HepG2 (cell line): ENCODE results near the gene LEMD1. TPM values are rescaled to one million over a fixed set of nuclear protein-coding genes. Genes with fewer than 3 reads are reported as not detected.

Source experiments
- ATAC-seq: fragments of 200-7000 bp; cut with Tn5 transposase; 3 replicates; pipeline ENCODE4 v1.9.1; 2020; ENCODE audit warnings: mild to moderate bottlenecking, moderate library complexity
- BruUV-seq: library from RNA; stranded (reverse); fragments of 400-500 nt; replicated peaks from 2 replicates; lab custom pipeline; 2021; lab: Mats Ljungman, UMichigan
- CTCF ChIA-PET: fragments of 300-600 bp; formaldehyde crosslinking; extraction: SDS; loops from one replicate; lab custom pipeline; 2021; ENCODE audit warnings: low total read pairs, inconsistent platforms, low intra/inter-chr PET ratio; lab: Yijun Ruan, JAX
- POLR2A ChIA-PET: fragments of 350-600 bp; sonication (Branson Sonifier 250); formaldehyde crosslinking; loops from one replicate; lab custom pipeline; 2020; ENCODE audit warnings: antibody characterized with exemption, inconsistent platforms; lab: Yijun Ruan, JAX
- DNase-seq: peaks from one replicate; pipeline ENCODE4 v3.0.0-alpha.2; 2015; ENCODE audit warnings: low spot score
- FAIRE-seq: peaks from 3 replicates; lab custom pipeline; 2011; peaks lifted over from hg19 to GRCh38; lab: Jason Lieb, UNC
- H2AFZ ChIP-seq: one replicate; pipeline ENCODE4 v1.6.1; 2011; ENCODE audit warnings: low read length, inconsistent platforms
- H3K27ac ChIP-seq: fragments of 300-600 bp; 3 replicates; pipeline ENCODE4 v1.8.0; 2011; ENCODE audit warnings: mixed run types, mild to moderate bottlenecking, mixed read lengths, low read length, inconsistent platforms; ENCODE audit not compliant: insufficient read depth; ENCODE audit errors: extremely low read length
- H3K27me3 ChIP-seq, 2 experiments: fragments of 200-600 bp in 1 of 2; 2 replicates in 1 of 2; 3 replicates in 1 of 2; pipeline versions ENCODE4 v1.6.0 to v1.8.0; 2011; ENCODE audit warnings: low read length in 2 of 2, mild to moderate bottlenecking in 2 of 2, moderate library complexity in 2 of 2, inconsistent platforms in 1 of 2; ENCODE audit not compliant: insufficient read depth in 2 of 2, control insufficient read depth in 1 of 2
- H3K36me3 ChIP-seq, 2 experiments: fragments of 200-600 bp in 1 of 2; replicated peaks in 1 of 2; 2 replicates in 1 of 2; 3 replicates in 1 of 2; pipeline versions ENCODE4 v1.5.1 to v1.8.0; 2011; ENCODE audit warnings: low read length in 2 of 2, inconsistent platforms in 1 of 2; ENCODE audit not compliant: insufficient read depth in 2 of 2, control insufficient read depth in 1 of 2
- H3K4me1 ChIP-seq: 2 replicates; pipeline ENCODE4 v1.5.1; 2012; ENCODE audit warnings: low read length, inconsistent platforms; ENCODE audit not compliant: insufficient read depth
- H3K4me2 ChIP-seq: 2 replicates; pipeline ENCODE4 v1.6.0; 2011; ENCODE audit warnings: low read depth, low read length, inconsistent platforms
- H3K4me3 ChIP-seq, 3 experiments: fragments of 200-600 bp in 1 of 3; sonication (generic), shearing (Covaris generic) in 1 of 3; replicated peaks in 1 of 3; 2 replicates each; pipeline ENCODE4 v1.5.1; 2011 to 2016; ENCODE audit warnings: low read length in 3 of 3, inconsistent platforms in 2 of 3, low read depth in 2 of 3, mild to moderate bottlenecking in 2 of 3, control low read depth in 1 of 3, mixed read lengths in 1 of 3; ENCODE audit not compliant: insufficient read depth in 1 of 3
- H3K79me2 ChIP-seq: one replicate; pipeline ENCODE4 v1.6.1; 2011; ENCODE audit warnings: low read length, inconsistent platforms; ENCODE audit not compliant: insufficient read depth
- H3K9ac ChIP-seq: 2 replicates; pipeline ENCODE4 v1.6.0; 2011; ENCODE audit warnings: mild to moderate bottlenecking, low read depth, low read length, inconsistent platforms; ENCODE audit not compliant: insufficient read depth
- H3K9me3 ChIP-seq: 2 replicates; pipeline ENCODE4 v1.5.1; 2012; ENCODE audit warnings: mild to moderate bottlenecking, low read length
- H4K20me1 ChIP-seq: 2 replicates; pipeline ENCODE4 v1.6.0; 2011; ENCODE audit warnings: inconsistent platforms, mild to moderate bottlenecking, low read length, moderate library complexity; ENCODE audit not compliant: insufficient read depth
- ARNTL ChIP-seq: sonication (generic); formaldehyde crosslinking; IDR thresholded peaks from 2 replicates; pipeline ENCODE4 v1.4.0; 2020; ENCODE audit warnings: mild to moderate bottlenecking, missing genetic modification reagents
- CHD4 ChIP-seq: fragments of 200-600 bp; sonication (generic); IDR thresholded peaks from 2 replicates; pipeline ENCODE4 v1.7.0; 2017; ENCODE audit warnings: mild to moderate bottlenecking, low read length, borderline replicate concordance
- CREB3 ChIP-seq: sonication (generic); formaldehyde crosslinking; IDR thresholded peaks from 2 replicates; pipeline ENCODE4 v1.5.0; 2020; ENCODE audit warnings: missing genetic modification reagents
- MEIS1 ChIP-seq: sonication (generic); formaldehyde crosslinking; IDR thresholded peaks from 2 replicates; pipeline ENCODE4 v1.9.0; 2021; ENCODE audit warnings: mild to moderate bottlenecking, missing genetic modification reagents, moderate library complexity, borderline replicate concordance
- ZBED4 ChIP-seq: sonication (generic); formaldehyde crosslinking; IDR thresholded peaks from 2 replicates; pipeline ENCODE4 v1.4.0; 2020; ENCODE audit warnings: missing genetic modification reagents, borderline replicate concordance
- ZBTB10 ChIP-seq: sonication (generic); formaldehyde crosslinking; IDR thresholded peaks from 2 replicates; pipeline ENCODE4 v1.4.0; 2020; ENCODE audit warnings: missing genetic modification reagents, borderline replicate concordance
- ZNF281 ChIP-seq: sonication (generic); formaldehyde crosslinking; IDR thresholded peaks from 2 replicates; pipeline ENCODE4 v1.4.0; 2020; ENCODE audit warnings: missing genetic modification reagents, borderline replicate concordance
- ZNF891 ChIP-seq: sonication (generic); formaldehyde crosslinking; IDR thresholded peaks from 2 replicates; pipeline ENCODE4 v1.5.0; 2020; ENCODE audit warnings: mild to moderate bottlenecking, missing genetic modification reagents
- WGBS: methylation state at CpG from one replicate; pipeline ENCODE4 v1.1.6; 2017; ENCODE audit warnings: low lambda C conversion rate; 5-methylcytosine and 5-hydroxymethylcytosine counted together
- in situ Hi-C: cut with HindIII; loops from 2 replicates; pipeline ENCODE4 v1.10.0; 2017; ENCODE audit warnings: low pct_unique_long_range_greater_than_20kb; ENCODE audit not compliant: extremely low pct_ligation_motif_present
- intact Hi-C: fragments of 100-400 bp; cut with micrococcal nuclease; formaldehyde crosslinking; loops from one replicate; pipeline ENCODE4 v1.10.0; 2022; ENCODE audit not compliant: unreplicated experiment
- polyA plus RNA-seq, 8 experiments: library from polyadenylated mRNA; depleted of rRNA in 3 of 8; stranded (reverse) in 7 of 8; unstranded in 1 of 8; fragments of >200 nt; fragmentation: Illumina TruSeq in 4 of 8; extraction: Trizol in 4 of 8; gene quantifications; 2 replicates each; pipeline versions ENCODE4 v1.2.1 to v1.2.3, GENCODE V29; 2011 to 2016; ENCODE audit warnings: low read depth in 4 of 8, missing spikeins in 1 of 8, mixed read lengths in 1 of 8; ENCODE audit not compliant: insufficient read depth in 1 of 8
- total RNA-seq, 5 experiments: library from RNA; depleted of rRNA; stranded (reverse); fragments of >200 nt; fragmentation: Illumina TruSeq; extraction: Trizol; gene quantifications; 2 replicates each; pipeline ENCODE4 v1.2.3, GENCODE V29; 2016; ENCODE audit warnings: low read depth in 1 of 5

LEMD1 gene
- total and polyA plus RNA-seq, 2 of the 13 experiments (the other 11 are each of a cell fraction or from before 2014, with no cell fraction given): 1.4 to 2.3 TPM

- peak; percentile 49; the same call in 1 of the 2 replicates for TF ChIP-seq ZNF281
These were observed 8.9 kb upstream of the LEMD1 start (continued) for GRCh38 chr1:205430696-205431305.

GRCh38 chr1:205429762-205430695, 8.2 kb upstream of the LEMD1 start:
- no peak for ATAC-seq
- Histone ChIP-seq H3K4me2 (peak overlapping the region; percentile 69), H3K9ac (no peak overlapping the region), H3K27me3 (peaks cover 5 to 61% of the 10 kb centered on the region in 2 experiments), H3K4me1 (peaks cover 5% of the 10 kb centered on the region), H2AFZ (no peak overlapping the region), H4K20me1 (no peaks in the 10 kb centered on the region), H3K36me3 (no peaks in the 10 kb centered on the region), H3K4me3 (peak overlapping the region in 2 of 3 experiments; percentile 40 to 62; a peak in 4 of 6 replicates), H3K27ac (no peak overlapping the region), H3K79me2 (no peaks in the 10 kb centered on the region), H3K9me3 (no peaks in the 10 kb centered on the region)
- 67% methylated on average over 18 of the region's 29 CpGs for WGBS
- in situ Hi-C loops (no loop called here), intact Hi-C loops (no loop called here)
- FAIRE-seq: no peak
- POLR2A ChIA-PET: interaction anchor here (0.9 to 1.2 kb wide), 2 partner anchors 11 to 12 kb away, joined by 3 read pairs; no protein-coding TSS in a partner anchor
- no peak for DNase-seq
- BruUV-seq: no TSS peak
- CTCF ChIA-PET: no interaction called here
- no peak for TF ChIP-seq ZBTB10 (CRISPR knock-in tag)
- TF ChIP-seq CREB3 (CRISPR knock-in tag): no peak
- no peak for TF ChIP-seq ZBED4 (CRISPR knock-in tag)
- no peak for TF ChIP-seq CHD4
- TF ChIP-seq ZNF891: 0 out of 2 replicates have a peak, but pooled peaks have one; percentile 29
- TF ChIP-seq ARNTL: no peak
- no peak for TF ChIP-seq MEIS1 (CRISPR knock-in tag)
